Measurements from ENCODE around the gene ZNF598. TPM values are rescaled to one million over a fixed set of nuclear protein-coding genes. Genes with fewer than 3 reads are reported as not detected.
A peak's percentile ranks its signal among the peaks of the same experiment; 100 is the strongest.

ZNF598 gene
- polyA plus RNA-seq = 10 to 100 TPM; 24.1 to 45.6 (median 42.5) TPM

- 1 to 2% (median 2%) methylated on average over 52 of the region's 52 CpGs for WGBS, 3 donors
- peak within 1 kb of the TSS; percentile 82 for H3K27ac ChIP-seq (ENCODE audit: low read depth, low read length)
Measured at GRCh38 chr16:2009791-2010510, at the start of gene ZNF598. TSS of gene ZNF598 (minus strand) at chr16:2009821.

- WGBS, 3 donors = 95 to 97% (median 95%) methylated on average over 10 of the region's 10 CpGs
- H3K27ac ChIP-seq (ENCODE audit: low read depth, low read length) = no peak overlapping the region
Measured at GRCh38 chr16:2058872-2059271, 49.3 kb upstream of the ZNF598 start.

- 90 to 94% (median 92%) methylated on average over 13 of the region's 13 CpGs for WGBS, 3 donors
- no peak overlapping the region for H3K27ac ChIP-seq (ENCODE audit: low read depth, low read length)
Measured at GRCh38 chr16:2058420-2058819, 48.8 kb upstream of the ZNF598 start.

GRCh38 chr16:2057438-2057837, 47.8 kb upstream of the ZNF598 start:
- 90 to 91% (median 90%) methylated on average over 9 to 10 of the region's 10 CpGs for WGBS, 3 donors
- H3K27ac ChIP-seq (ENCODE audit: low read depth, low read length) = no peak overlapping the region

GRCh38 chr16:2056681-2057407, 47.2 kb upstream of the ZNF598 start:
- WGBS, 3 donors = 91 to 92% (median 92%) methylated on average over 15 to 19 of the region's 19 CpGs

GRCh38 chr16:2056077-2056476, 46.5 kb upstream of the ZNF598 start:
- H3K27ac ChIP-seq (ENCODE audit: low read depth, low read length) = no peak overlapping the region

More at GRCh38 chr16:2056681-2057407, 47.2 kb upstream of the ZNF598 start:
- H3K27ac ChIP-seq (ENCODE audit: low read depth, low read length) = no peak overlapping the region

GRCh38 chr16:2054543-2055245, 45.1 kb upstream of the ZNF598 start:
- WGBS, 3 donors = 50 to 90% (median 81%) methylated on average over 29 of the region's 29 CpGs
- no peak overlapping the region for H3K27ac ChIP-seq (ENCODE audit: low read depth, low read length)

More at GRCh38 chr16:2056077-2056476, 46.5 kb upstream of the ZNF598 start:
- WGBS, 3 donors = 64 to 78% (median 66%) methylated on average over 15 of the region's 15 CpGs

GRCh38 chr16:2053897-2054296, 44.3 kb upstream of the ZNF598 start:
- WGBS, 3 donors = 94 to 95% (median 95%) methylated on average over 16 to 17 of the region's 17 CpGs
- H3K27ac ChIP-seq (ENCODE audit: low read depth, low read length) = no peak overlapping the region

GRCh38 chr16:2053211-2053610, 43.6 kb upstream of the ZNF598 start:
- no peak overlapping the region for H3K27ac ChIP-seq (ENCODE audit: low read depth, low read length)
- WGBS, 3 donors = 94 to 98% (median 95%) methylated on average over 21 of the region's 21 CpGs

GRCh38 chr16:2048116-2048543, 38.5 kb upstream of the ZNF598 start:
- H3K27ac ChIP-seq (ENCODE audit: low read depth, low read length) = no peak overlapping the region
- 0 to 1% (median 1%) methylated on average over 27 to 30 of the region's 30 CpGs for WGBS, 3 donors

GRCh38 chr16:2047330-2048115, 37.9 kb upstream of the ZNF598 start, which contains the start of the genes NTHL1 and TSC2:
TSS of gene NTHL1 (minus strand) at chr16:2047834. CDS start at chr16:2047823, 11 bp downstream.
TSS of gene TSC2 (plus strand) at chr16:2047985. CDS start at chr16:2048616, 631 bp downstream.
- 0 to 1% (median 0%) methylated on average over 47 to 81 of the region's 81 CpGs for WGBS, 3 donors
- H3K27ac ChIP-seq (ENCODE audit: low read depth, low read length) = no peak within 1 kb of the TSS

GRCh38 chr16:2046893-2047329, 37.3 kb upstream of the ZNF598 start:
- WGBS, 3 donors = 19 to 25% (median 21%) methylated on average over 8 of the region's 8 CpGs
- no peak overlapping the region for H3K27ac ChIP-seq (ENCODE audit: low read depth, low read length)

- H3K27ac ChIP-seq (ENCODE audit: low read depth, low read length) = no peak overlapping the region
- 86 to 91% (median 89%) methylated on average over 21 of the region's 21 CpGs for WGBS, 3 donors
Measured at GRCh38 chr16:2045965-2046892, 36.6 kb upstream of the ZNF598 start.

GRCh38 chr16:2044541-2044940, 34.9 kb upstream of the ZNF598 start:
- no peak overlapping the region for H3K27ac ChIP-seq (ENCODE audit: low read depth, low read length)
- 64 to 85% (median 75%) methylated on average over 20 to 22 of the region's 22 CpGs for WGBS, 3 donors

- no peak overlapping the region for H3K27ac ChIP-seq (ENCODE audit: low read depth, low read length)
Measured at GRCh38 chr16:2043667-2044451, 34.2 kb upstream of the ZNF598 start.

GRCh38 chr16:2042986-2043666, 33.5 kb upstream of the ZNF598 start:
- H3K27ac ChIP-seq (ENCODE audit: low read depth, low read length) = no peak overlapping the region
- 72 to 78% (median 78%) methylated on average over 11 of the region's 11 CpGs for WGBS, 3 donors

More at GRCh38 chr16:2043667-2044451, 34.2 kb upstream of the ZNF598 start:
- 45 to 73% (median 49%) methylated on average over 25 to 26 of the region's 26 CpGs for WGBS, 3 donors
